ENCODE data around the gene ZBTB16.

DNA sequence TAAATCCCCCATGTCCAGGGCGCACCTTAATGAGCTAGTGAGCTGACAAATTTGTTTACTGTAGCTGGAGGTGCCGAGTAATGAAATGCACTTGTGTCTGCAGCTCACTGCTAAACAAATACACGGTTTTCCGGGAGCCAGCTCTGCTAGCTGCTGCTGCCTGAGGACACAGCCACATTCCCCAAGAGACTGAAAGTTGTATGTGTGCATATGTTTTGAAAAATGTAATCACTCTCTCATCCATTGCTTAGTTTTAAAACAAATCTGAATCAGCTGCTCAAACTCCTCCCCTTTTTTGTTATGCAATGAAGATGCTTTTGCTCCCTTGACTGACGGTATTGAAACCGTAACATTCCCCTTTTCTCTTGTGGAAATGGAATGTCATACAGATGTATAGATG lies 174.2 kb downstream of the ZBTB16 start:
- no peak for TF ChIP-seq POLR2A (IDR thresholded peaks at IDR 0.05)
- TF ChIP-seq, protein P1, sequence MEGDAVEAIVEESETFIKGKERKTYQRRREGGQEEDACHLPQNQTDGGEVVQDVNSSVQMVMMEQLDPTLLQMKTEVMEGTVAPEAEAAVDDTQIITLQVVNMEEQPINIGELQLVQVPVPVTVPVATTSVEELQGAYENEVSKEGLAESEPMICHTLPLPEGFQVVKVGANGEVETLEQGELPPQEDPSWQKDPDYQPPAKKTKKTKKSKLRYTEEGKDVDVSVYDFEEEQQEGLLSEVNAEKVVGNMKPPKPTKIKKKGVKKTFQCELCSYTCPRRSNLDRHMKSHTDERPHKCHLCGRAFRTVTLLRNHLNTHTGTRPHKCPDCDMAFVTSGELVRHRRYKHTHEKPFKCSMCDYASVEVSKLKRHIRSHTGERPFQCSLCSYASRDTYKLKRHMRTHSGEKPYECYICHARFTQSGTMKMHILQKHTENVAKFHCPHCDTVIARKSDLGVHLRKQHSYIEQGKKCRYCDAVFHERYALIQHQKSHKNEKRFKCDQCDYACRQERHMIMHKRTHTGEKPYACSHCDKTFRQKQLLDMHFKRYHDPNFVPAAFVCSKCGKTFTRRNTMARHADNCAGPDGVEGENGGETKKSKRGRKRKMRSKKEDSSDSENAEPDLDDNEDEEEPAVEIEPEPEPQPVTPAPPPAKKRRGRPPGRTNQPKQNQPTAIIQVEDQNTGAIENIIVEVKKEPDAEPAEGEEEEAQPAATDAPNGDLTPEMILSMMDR (IDR thresholded peaks at IDR 0.05) = no peak

Data from testis (tissue), 2 donors.